Liver (tissue), 9 donors: ENCODE data around the gene NXPH2. TPM values are rescaled to one million over a fixed set of nuclear protein-coding genes. Genes with fewer than 3 reads are reported as not detected.

Experiments used
- DNase-seq: peaks from one replicate; pipeline ENCODE4 v3.0.0-alpha.2; 2017; ENCODE audit warnings: low spot score
- H3K27ac ChIP-seq, 2 donors: one replicate each; pipeline ENCODE4 v1.7.0; 2013; ENCODE audit warnings: inconsistent platforms in 2 of 2, low read length in 2 of 2, control low read depth in 1 of 2, low read depth in 1 of 2, mild to moderate bottlenecking in 1 of 2
- H3K27me3 ChIP-seq, 4 donors: one replicate each; pipeline versions ENCODE4 v1.6.1 to v1.7.0; 2013; ENCODE audit warnings: low read length in 3 of 4, inconsistent platforms in 1 of 4, mild to moderate bottlenecking in 1 of 4, moderate library complexity in 1 of 4; ENCODE audit not compliant: control insufficient read depth in 4 of 4, insufficient read depth in 4 of 4
- H3K36me3 ChIP-seq, 4 donors: one replicate each; pipeline versions ENCODE4 v1.6.1 to v1.7.0; 2013; ENCODE audit warnings: low read length in 3 of 4, mild to moderate bottlenecking in 3 of 4, low read depth in 1 of 4, moderate library complexity in 1 of 4; ENCODE audit not compliant: control insufficient read depth in 4 of 4, insufficient read depth in 3 of 4
- H3K4me1 ChIP-seq, 4 donors: one replicate each; pipeline versions ENCODE4 v1.6.1 to v1.7.0; 2013; ENCODE audit warnings: low read length in 3 of 4, mild to moderate bottlenecking in 3 of 4, moderate library complexity in 1 of 4; ENCODE audit not compliant: control insufficient read depth in 4 of 4, insufficient read depth in 4 of 4
- H3K4me3 ChIP-seq, 3 donors: one replicate each; pipeline versions ENCODE4 v1.6.1 to v1.7.0; 2013; ENCODE audit warnings: low read length in 3 of 3, control low read depth in 1 of 3, low read depth in 1 of 3, mild to moderate bottlenecking in 1 of 3
- H3K9ac ChIP-seq, 2 donors: one replicate each; pipeline ENCODE4 v1.7.0; 2013; ENCODE audit warnings: low read length in 2 of 2, mild to moderate bottlenecking in 2 of 2, moderate library complexity in 2 of 2, control low read depth in 1 of 2, low read depth in 1 of 2
- H3K9me3 ChIP-seq, 4 donors: one replicate each; pipeline versions ENCODE4 v1.6.1 to v1.7.0; 2013; ENCODE audit warnings: low read length in 3 of 4; ENCODE audit not compliant: control insufficient read depth in 4 of 4
- EGR1 ChIP-seq, 2 donors: IDR thresholded peaks; 2 replicates each; pipeline ENCODE4 v1.6.1; 2016 to 2018; ENCODE audit warnings: antibody characterized with exemption in 2 of 2, low read depth in 2 of 2
- FOXA2 ChIP-seq: IDR thresholded peaks from 2 replicates; pipeline ENCODE4 v1.6.1; 2016; ENCODE audit warnings: antibody characterized with exemption
- GABPA ChIP-seq, 2 donors: IDR thresholded peaks in 1 of 2; conservative IDR thresholded peaks in 1 of 2; 2 replicates each; pipeline ENCODE4 v1.6.1; 2016; ENCODE audit warnings: antibody characterized with exemption in 2 of 2, mild to moderate bottlenecking in 1 of 2, moderate library complexity in 1 of 2
- HNF4A ChIP-seq, 2 donors: conservative IDR thresholded peaks; 2 replicates each; pipeline ENCODE4 v1.6.1; 2016; ENCODE audit warnings: antibody characterized with exemption in 2 of 2, mild to moderate bottlenecking in 2 of 2
- HNF4G ChIP-seq: IDR thresholded peaks from 2 replicates; pipeline ENCODE4 v1.6.1; 2016; ENCODE audit warnings: antibody characterized with exemption
- NR2F2 ChIP-seq: IDR thresholded peaks from 2 replicates; pipeline ENCODE4 v1.6.1; 2016; ENCODE audit warnings: antibody characterized with exemption
- RAD21 ChIP-seq, 2 donors: IDR thresholded peaks; 2 replicates each; pipeline ENCODE4 v1.6.1; 2016; ENCODE audit warnings: antibody characterized with exemption in 2 of 2, mild to moderate bottlenecking in 2 of 2
- RXRA ChIP-seq, 2 donors: IDR thresholded peaks; 2 replicates each; pipeline ENCODE4 v1.6.1; 2017 to 2018; ENCODE audit warnings: antibody characterized with exemption in 2 of 2, mild to moderate bottlenecking in 1 of 2
- SP1 ChIP-seq: IDR thresholded peaks from 2 replicates; pipeline ENCODE4 v1.6.1; 2018; ENCODE audit warnings: antibody characterized with exemption, mild to moderate bottlenecking
- TAF1 ChIP-seq: conservative IDR thresholded peaks from 2 replicates; pipeline ENCODE4 v1.6.1; 2016; ENCODE audit warnings: antibody characterized with exemption, mild to moderate bottlenecking
- YY1 ChIP-seq: IDR thresholded peaks from 2 replicates; pipeline ENCODE4 v1.6.1; 2016; ENCODE audit warnings: antibody characterized with exemption, mild to moderate bottlenecking
- WGBS: extraction: QIAGEN DNeasy Blood & Tissue Kit; methylation state at CpG from one replicate; pipeline ENCODE4 v1.1.7; 2013; 5-methylcytosine and 5-hydroxymethylcytosine counted together
- polyA plus RNA-seq, 2 donors: library from polyadenylated mRNA; stranded (reverse) in 1 of 2; unstranded in 1 of 2; fragments of 200-250 nt in 1 of 2; fragments of >200 nt in 1 of 2; fragmentation: Nextera tagmentation in 1 of 2; extraction: Ambion mirVana in 1 of 2; gene quantifications; one replicate each; pipeline versions ENCODE4 v1.2.1 to v1.2.3, GENCODE V29; 2013 to 2015
- total RNA-seq, 2 donors: library from RNA; depleted of rRNA; stranded (reverse); fragments of >200 nt; gene quantifications; one replicate each; pipeline ENCODE4 v1.2.3, GENCODE V29; 2014
- TF ChIP-seq, protein P1 (sequence below): fragments of 150-350 bp; IDR thresholded peaks from 2 replicates; pipeline ENCODE4 v1.5.1; 2017; ENCODE audit warnings: improper control_type of control experiment, low read depth, low read length; ENCODE audit not compliant: missing input control
- TF ChIP-seq, protein P2 (sequence below): IDR thresholded peaks from 2 replicates; pipeline ENCODE4 v1.6.1; 2016; ENCODE audit warnings: antibody characterized with exemption
- TF ChIP-seq, protein P3 (sequence below): IDR thresholded peaks from 2 replicates; pipeline ENCODE4 v1.6.1; 2016; ENCODE audit warnings: antibody characterized with exemption
- TF ChIP-seq, protein P4 (sequence below): IDR thresholded peaks from 2 replicates; pipeline ENCODE4 v1.6.1; 2016; ENCODE audit warnings: antibody characterized with exemption, mild to moderate bottlenecking
- TF ChIP-seq, protein P5 (sequence below): IDR thresholded peaks from 2 replicates; pipeline ENCODE4 v1.6.1; 2016; ENCODE audit warnings: antibody characterized with exemption
- donor health status: healthy.
- donor health status: healthy.
- donor health status: healthy.
- donor health status: healthy.
- donor health status: healthy.

Gene NXPH2
- total and polyA plus RNA-seq, 4 donors: 0.15 to 0.19 TPM; not detected in 2

DNA sequence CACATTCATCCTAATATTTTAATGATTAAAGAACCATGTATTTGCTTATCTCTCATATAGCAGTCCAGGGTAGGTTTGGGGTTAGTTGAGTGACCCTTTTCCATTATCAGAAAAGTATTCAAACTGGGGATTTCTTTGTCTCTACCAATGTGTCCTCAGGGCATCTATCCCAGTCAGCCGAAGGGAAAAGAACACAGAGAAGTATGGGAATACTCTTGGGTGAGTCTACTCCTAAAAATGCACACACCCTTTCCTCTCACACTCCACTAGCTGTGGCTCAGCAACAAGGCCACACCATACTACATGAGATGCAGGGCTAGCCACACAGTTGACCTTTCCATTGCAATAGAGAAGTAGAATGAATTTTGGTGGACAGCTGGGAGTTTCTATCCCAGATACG lies 114.3 kb downstream of the NXPH2 start (continued):
- TF ChIP-seq, protein P1, sequence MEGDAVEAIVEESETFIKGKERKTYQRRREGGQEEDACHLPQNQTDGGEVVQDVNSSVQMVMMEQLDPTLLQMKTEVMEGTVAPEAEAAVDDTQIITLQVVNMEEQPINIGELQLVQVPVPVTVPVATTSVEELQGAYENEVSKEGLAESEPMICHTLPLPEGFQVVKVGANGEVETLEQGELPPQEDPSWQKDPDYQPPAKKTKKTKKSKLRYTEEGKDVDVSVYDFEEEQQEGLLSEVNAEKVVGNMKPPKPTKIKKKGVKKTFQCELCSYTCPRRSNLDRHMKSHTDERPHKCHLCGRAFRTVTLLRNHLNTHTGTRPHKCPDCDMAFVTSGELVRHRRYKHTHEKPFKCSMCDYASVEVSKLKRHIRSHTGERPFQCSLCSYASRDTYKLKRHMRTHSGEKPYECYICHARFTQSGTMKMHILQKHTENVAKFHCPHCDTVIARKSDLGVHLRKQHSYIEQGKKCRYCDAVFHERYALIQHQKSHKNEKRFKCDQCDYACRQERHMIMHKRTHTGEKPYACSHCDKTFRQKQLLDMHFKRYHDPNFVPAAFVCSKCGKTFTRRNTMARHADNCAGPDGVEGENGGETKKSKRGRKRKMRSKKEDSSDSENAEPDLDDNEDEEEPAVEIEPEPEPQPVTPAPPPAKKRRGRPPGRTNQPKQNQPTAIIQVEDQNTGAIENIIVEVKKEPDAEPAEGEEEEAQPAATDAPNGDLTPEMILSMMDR: no peak
- TF ChIP-seq, protein P2, sequence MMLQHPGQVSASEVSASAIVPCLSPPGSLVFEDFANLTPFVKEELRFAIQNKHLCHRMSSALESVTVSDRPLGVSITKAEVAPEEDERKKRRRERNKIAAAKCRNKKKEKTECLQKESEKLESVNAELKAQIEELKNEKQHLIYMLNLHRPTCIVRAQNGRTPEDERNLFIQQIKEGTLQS: no peak
- TF ChIP-seq, protein P3, sequence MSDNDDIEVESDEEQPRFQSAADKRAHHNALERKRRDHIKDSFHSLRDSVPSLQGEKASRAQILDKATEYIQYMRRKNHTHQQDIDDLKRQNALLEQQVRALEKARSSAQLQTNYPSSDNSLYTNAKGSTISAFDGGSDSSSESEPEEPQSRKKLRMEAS: no peak

DNA sequence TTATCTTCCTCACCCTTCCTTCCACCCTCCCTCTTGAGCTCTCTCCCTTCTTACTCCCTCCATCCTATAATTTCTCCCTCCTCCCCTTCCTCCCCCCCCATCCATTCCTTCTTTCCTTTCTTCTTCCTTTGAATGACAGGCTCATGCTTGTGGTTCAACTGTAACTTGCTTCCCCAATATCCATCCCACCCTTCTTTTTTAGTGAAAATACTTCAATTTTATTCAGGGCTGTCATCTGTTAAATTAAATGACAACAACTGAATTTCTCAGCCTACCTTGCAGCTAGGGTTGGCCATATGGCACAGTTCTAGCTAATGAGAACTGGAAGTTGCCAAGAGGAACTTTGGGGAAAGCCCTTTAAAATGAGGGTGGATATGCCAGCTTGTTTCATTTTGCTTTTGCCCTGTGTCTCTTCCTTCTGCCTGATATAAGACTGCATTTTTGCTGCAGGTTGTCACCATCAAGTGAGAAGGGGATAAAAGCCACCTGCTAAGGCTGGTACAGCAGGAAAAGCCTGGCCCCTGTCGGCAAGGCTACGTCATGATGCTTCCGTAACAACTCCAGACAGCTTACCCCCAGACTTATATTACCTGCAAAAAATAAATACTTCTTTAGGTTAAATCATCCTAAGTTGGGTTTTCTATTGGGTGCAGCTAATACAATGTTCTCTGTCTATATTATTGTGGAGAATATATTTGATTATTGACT lies 121.8 kb downstream of the NXPH2 start:
- Histone ChIP-seq H3K9ac (no peak overlapping the region), H3K4me1 (no peaks in the 10 kb centered on the region), H3K4me3 (no peak overlapping the region), H3K27ac (no peak overlapping the region), H3K36me3 (no peaks in the 10 kb centered on the region), H3K27me3 (no peaks in the 10 kb centered on the region), H3K9me3 (no peaks in the 10 kb centered on the region)
- no peak for DNase-seq
- TF ChIP-seq, protein P4, sequence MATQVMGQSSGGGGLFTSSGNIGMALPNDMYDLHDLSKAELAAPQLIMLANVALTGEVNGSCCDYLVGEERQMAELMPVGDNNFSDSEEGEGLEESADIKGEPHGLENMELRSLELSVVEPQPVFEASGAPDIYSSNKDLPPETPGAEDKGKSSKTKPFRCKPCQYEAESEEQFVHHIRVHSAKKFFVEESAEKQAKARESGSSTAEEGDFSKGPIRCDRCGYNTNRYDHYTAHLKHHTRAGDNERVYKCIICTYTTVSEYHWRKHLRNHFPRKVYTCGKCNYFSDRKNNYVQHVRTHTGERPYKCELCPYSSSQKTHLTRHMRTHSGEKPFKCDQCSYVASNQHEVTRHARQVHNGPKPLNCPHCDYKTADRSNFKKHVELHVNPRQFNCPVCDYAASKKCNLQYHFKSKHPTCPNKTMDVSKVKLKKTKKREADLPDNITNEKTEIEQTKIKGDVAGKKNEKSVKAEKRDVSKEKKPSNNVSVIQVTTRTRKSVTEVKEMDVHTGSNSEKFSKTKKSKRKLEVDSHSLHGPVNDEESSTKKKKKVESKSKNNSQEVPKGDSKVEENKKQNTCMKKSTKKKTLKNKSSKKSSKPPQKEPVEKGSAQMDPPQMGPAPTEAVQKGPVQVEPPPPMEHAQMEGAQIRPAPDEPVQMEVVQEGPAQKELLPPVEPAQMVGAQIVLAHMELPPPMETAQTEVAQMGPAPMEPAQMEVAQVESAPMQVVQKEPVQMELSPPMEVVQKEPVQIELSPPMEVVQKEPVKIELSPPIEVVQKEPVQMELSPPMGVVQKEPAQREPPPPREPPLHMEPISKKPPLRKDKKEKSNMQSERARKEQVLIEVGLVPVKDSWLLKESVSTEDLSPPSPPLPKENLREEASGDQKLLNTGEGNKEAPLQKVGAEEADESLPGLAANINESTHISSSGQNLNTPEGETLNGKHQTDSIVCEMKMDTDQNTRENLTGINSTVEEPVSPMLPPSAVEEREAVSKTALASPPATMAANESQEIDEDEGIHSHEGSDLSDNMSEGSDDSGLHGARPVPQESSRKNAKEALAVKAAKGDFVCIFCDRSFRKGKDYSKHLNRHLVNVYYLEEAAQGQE: no peak
- TF ChIP-seq HNF4A (conservative IDR thresholded peaks at IDR 0.05) (no peak), RXRA (IDR thresholded peaks at IDR 0.05) (no peak), NR2F2 (no peak), EGR1 (IDR thresholded peaks at IDR 0.05; ENCODE audit: low read depth in 2 of 2) (no peak), HNF4G (no peak), GABPA (IDR thresholded peaks at IDR 0.05 in 1 of 2, conservative IDR thresholded peaks at IDR 0.05 in 1 of 2) (no peak), YY1 (no peak), FOXA2 (no peak), TAF1 (no peak), RAD21 (IDR thresholded peaks at IDR 0.05) (no peak), SP1 (no peak)
- TF ChIP-seq, protein P1: no peak
- TF ChIP-seq, protein P3: no peak
- TF ChIP-seq, protein P2: no peak
- TF ChIP-seq, protein P5, sequence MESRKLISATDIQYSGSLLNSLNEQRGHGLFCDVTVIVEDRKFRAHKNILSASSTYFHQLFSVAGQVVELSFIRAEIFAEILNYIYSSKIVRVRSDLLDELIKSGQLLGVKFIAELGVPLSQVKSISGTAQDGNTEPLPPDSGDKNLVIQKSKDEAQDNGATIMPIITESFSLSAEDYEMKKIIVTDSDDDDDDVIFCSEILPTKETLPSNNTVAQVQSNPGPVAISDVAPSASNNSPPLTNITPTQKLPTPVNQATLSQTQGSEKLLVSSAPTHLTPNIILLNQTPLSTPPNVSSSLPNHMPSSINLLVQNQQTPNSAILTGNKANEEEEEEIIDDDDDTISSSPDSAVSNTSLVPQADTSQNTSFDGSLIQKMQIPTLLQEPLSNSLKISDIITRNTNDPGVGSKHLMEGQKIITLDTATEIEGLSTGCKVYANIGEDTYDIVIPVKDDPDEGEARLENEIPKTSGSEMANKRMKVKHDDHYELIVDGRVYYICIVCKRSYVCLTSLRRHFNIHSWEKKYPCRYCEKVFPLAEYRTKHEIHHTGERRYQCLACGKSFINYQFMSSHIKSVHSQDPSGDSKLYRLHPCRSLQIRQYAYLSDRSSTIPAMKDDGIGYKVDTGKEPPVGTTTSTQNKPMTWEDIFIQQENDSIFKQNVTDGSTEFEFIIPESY: no peak
- WGBS: 90% methylated on average over 3 of the region's 3 CpGs
